ENCODE data around the gene COG8. TPM values are rescaled to one million over a fixed set of nuclear protein-coding genes. Genes with fewer than 3 reads are reported as not detected.
A peak's percentile ranks its signal among the peaks of the same experiment; 100 is the strongest.

The COG8 gene
- total RNA-seq, 1 donor from 2014 or later = 32.4 TPM

DNA sequence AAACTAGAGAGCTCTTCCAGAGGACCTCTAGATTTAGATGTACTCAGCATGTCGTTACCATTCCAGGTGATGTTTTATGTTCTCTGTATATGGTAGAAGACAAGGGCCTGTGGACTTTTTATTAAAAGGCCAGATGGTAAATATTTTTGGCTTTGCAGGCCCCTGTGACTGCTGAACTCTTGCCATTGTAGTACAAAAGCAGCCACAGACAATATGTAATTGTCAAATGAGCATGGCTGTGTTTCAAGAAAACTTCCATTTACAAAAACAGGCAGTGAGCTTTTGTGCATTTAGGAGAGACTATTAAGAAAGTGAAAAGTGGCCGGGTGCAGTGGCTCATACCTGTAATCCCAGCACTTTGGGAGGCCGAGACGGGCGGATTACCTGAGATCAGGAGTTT lies 4.8 kb upstream of the COG8 start:
- H3K79me2 ChIP-seq (ENCODE audit: insufficient read depth, low read length) = peaks cover 40% of the 10 kb centered on the region
- no peak overlapping the region for H3K4me2 ChIP-seq (ENCODE audit: low read length)
- TF ChIP-seq, protein P1, sequence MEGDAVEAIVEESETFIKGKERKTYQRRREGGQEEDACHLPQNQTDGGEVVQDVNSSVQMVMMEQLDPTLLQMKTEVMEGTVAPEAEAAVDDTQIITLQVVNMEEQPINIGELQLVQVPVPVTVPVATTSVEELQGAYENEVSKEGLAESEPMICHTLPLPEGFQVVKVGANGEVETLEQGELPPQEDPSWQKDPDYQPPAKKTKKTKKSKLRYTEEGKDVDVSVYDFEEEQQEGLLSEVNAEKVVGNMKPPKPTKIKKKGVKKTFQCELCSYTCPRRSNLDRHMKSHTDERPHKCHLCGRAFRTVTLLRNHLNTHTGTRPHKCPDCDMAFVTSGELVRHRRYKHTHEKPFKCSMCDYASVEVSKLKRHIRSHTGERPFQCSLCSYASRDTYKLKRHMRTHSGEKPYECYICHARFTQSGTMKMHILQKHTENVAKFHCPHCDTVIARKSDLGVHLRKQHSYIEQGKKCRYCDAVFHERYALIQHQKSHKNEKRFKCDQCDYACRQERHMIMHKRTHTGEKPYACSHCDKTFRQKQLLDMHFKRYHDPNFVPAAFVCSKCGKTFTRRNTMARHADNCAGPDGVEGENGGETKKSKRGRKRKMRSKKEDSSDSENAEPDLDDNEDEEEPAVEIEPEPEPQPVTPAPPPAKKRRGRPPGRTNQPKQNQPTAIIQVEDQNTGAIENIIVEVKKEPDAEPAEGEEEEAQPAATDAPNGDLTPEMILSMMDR (IDR thresholded peaks at IDR 0.05; ENCODE audit: insufficient read depth, low read depth, low read length) = no peak
- no peak for TF ChIP-seq EZH2 (IDR thresholded peaks at IDR 0.05; ENCODE audit: insufficient read depth, low read length)
- H4K20me1 ChIP-seq (ENCODE audit: insufficient read depth, low read length) = no peaks in the 10 kb centered on the region
- H3K36me3 ChIP-seq (ENCODE audit: insufficient read depth, low read length) = peaks cover 29% of the 10 kb centered on the region
- no peaks in the 10 kb centered on the region for H3K9me3 Mint-ChIP-seq (ENCODE audit: unreplicated experiment)
- no peak overlapping the region for H3K9ac ChIP-seq (ENCODE audit: low read length)
- no peak overlapping the region for H3K27ac ChIP-seq (ENCODE audit: low read depth, low read length)
- H3K9me3 ChIP-seq (ENCODE audit: insufficient read depth, low read depth, low read length) = no peaks in the 10 kb centered on the region
- H3K36me3 Mint-ChIP-seq (ENCODE audit: low read depth, unreplicated experiment) = peaks cover 6% of the 10 kb centered on the region
- H2AFZ ChIP-seq (ENCODE audit: low read depth, low read length) = no peak overlapping the region
- no peak overlapping the region for H3K27ac Mint-ChIP-seq (ENCODE audit: unreplicated experiment)
- no peak for FAIRE-seq
- H3K27me3 ChIP-seq (ENCODE audit: insufficient read depth, low read length) = no peaks in the 10 kb centered on the region
- no peaks in the 10 kb centered on the region for H3K27me3 Mint-ChIP-seq (ENCODE audit: low read depth, unreplicated experiment)
- no peak overlapping the region for H3K4me3 ChIP-seq (ENCODE audit: insufficient read depth, low read depth, low read length)
- H3K4me1 ChIP-seq (ENCODE audit: insufficient read depth, low read length) = peaks cover 12% of the 10 kb centered on the region
- H3K4me1 Mint-ChIP-seq (ENCODE audit: low read depth, unreplicated experiment) = peaks cover 10% of the 10 kb centered on the region
- H3K4me3 Mint-ChIP-seq (ENCODE audit: unreplicated experiment) = no peak overlapping the region
- no peak for DNase-seq (ENCODE audit: low read depth)

DNA sequence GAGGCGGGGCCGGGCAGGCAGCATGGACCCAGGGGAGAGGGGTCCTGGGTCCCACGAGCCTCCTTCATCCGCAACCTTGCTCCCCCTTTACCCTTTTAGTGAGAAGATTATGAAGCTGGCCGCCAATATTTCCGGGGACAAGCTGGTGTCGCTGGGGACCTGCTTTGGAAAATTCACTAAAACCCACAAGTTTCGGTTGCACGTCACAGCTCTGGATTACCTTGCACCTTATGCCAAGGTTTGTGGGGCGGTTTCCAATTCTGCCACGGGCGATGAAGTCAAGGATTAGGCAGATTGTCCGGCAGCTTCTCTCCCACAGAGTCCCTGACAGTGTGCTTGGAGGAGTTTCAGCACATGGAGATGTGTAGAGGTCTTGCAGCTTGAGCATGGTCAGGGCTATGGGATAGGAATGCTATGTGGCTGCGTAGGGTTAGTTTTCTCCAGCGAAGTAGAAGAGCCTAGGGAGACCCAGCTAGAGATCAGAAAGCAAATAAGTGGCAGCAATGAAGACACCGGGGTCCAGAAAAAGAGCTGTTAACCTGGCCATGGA lies 806 bp upstream of the COG8 start:
- DNase-seq (ENCODE audit: low read depth) = no peak
- H3K9me3 Mint-ChIP-seq (ENCODE audit: unreplicated experiment) = no peaks in the 10 kb centered on the region
- peak overlapping the region; percentile 99 for H3K4me2 ChIP-seq (ENCODE audit: low read length)
- peak overlapping the region; percentile 99 for H3K27ac Mint-ChIP-seq (ENCODE audit: unreplicated experiment)
- peaks cover 19% of the 10 kb centered on the region for H3K4me1 ChIP-seq (ENCODE audit: insufficient read depth, low read length)
- peaks cover 13% of the 10 kb centered on the region for H3K36me3 Mint-ChIP-seq (ENCODE audit: low read depth, unreplicated experiment)
- H3K9ac ChIP-seq (ENCODE audit: low read length) = peak overlapping the region; percentile 90
- H2AFZ ChIP-seq (ENCODE audit: low read depth, low read length) = peak overlapping the region; percentile 63
- H3K27ac ChIP-seq (ENCODE audit: low read depth, low read length) = peak overlapping the region; percentile 77
- peaks cover 18% of the 10 kb centered on the region for H3K4me1 Mint-ChIP-seq (ENCODE audit: low read depth, unreplicated experiment)
- peak overlapping the region; percentile 100 for H3K4me3 Mint-ChIP-seq (ENCODE audit: unreplicated experiment)
- H3K79me2 ChIP-seq (ENCODE audit: insufficient read depth, low read length) = peaks cover 74% of the 10 kb centered on the region
- TF ChIP-seq, protein P1 (IDR thresholded peaks at IDR 0.05; ENCODE audit: insufficient read depth, low read depth, low read length) = no peak
- TF ChIP-seq EZH2 (IDR thresholded peaks at IDR 0.05; ENCODE audit: insufficient read depth, low read length) = no peak
- no peak for FAIRE-seq
- no peaks in the 10 kb centered on the region for H3K27me3 Mint-ChIP-seq (ENCODE audit: low read depth, unreplicated experiment)
- no peaks in the 10 kb centered on the region for H3K9me3 ChIP-seq (ENCODE audit: insufficient read depth, low read depth, low read length)
- H3K36me3 ChIP-seq (ENCODE audit: insufficient read depth, low read length) = peaks cover 37% of the 10 kb centered on the region
- peaks cover 3% of the 10 kb centered on the region for H4K20me1 ChIP-seq (ENCODE audit: insufficient read depth, low read length)
- no peaks in the 10 kb centered on the region for H3K27me3 ChIP-seq (ENCODE audit: insufficient read depth, low read length)
- peak overlapping the region; percentile 90 for H3K4me3 ChIP-seq (ENCODE audit: insufficient read depth, low read depth, low read length)

DNA sequence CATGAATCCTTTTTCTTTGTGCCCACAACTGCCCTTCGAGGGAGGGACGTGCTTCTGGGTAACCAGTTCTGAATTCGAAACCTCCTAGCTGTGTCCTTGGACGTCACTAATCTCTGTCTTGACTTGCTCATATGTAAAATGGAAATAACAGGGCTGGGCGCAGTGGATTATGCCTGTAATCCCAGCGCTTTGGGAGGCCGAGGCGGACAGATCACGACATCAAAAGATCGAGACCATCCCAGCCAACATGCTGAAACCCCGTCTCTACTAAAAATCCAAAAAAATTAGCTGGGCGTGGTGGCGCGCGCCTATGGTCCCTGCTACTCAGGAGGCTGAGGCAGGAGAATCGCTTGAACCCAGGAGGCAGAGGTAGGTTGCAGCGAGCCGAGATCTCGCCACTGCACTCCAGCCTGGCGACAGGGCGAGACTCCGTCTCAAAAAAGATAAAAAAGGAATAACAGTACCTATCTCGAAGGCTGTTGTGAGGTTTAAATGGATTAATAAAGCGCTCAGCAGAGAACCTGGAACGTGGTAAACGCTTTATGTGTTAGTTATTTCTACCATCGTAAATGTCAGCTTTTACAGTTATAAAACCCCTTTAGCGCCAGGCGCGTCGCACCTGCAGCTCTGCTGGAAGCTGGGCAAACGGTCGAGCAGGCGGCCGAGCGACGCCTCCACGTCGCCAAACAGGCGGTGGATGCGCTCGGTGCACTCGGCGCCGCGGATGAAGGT lies 641 bp downstream of the COG8 start:
- Mint-ChIP-seq H3K27me3 (ENCODE audit: low read depth, unreplicated experiment) (no peaks in the 10 kb centered on the region), H3K4me3 (ENCODE audit: unreplicated experiment) (peak overlapping the region; percentile 100), H3K4me1 (ENCODE audit: low read depth, unreplicated experiment) (peaks cover 18% of the 10 kb centered on the region), H3K9me3 (ENCODE audit: unreplicated experiment) (no peaks in the 10 kb centered on the region), H3K27ac (ENCODE audit: unreplicated experiment) (peak overlapping the region; percentile 90), H3K36me3 (ENCODE audit: low read depth, unreplicated experiment) (peaks cover 16% of the 10 kb centered on the region)
- peak overlapping the region; percentile 90 for H3K9ac ChIP-seq (ENCODE audit: low read length)
- H3K4me1 ChIP-seq (ENCODE audit: insufficient read depth, low read length) = peaks cover 19% of the 10 kb centered on the region
- H3K79me2 ChIP-seq (ENCODE audit: insufficient read depth, low read length) = peaks cover 87% of the 10 kb centered on the region
- H3K36me3 ChIP-seq (ENCODE audit: insufficient read depth, low read length) = peaks cover 46% of the 10 kb centered on the region
- DNase-seq (ENCODE audit: low read depth) (no peak), FAIRE-seq (no peak)
- H3K4me3 ChIP-seq (ENCODE audit: insufficient read depth, low read depth, low read length) = peak overlapping the region; percentile 90
- H3K4me2 ChIP-seq (ENCODE audit: low read length) = peak overlapping the region; percentile 99
- peak overlapping the region; percentile 85 for H2AFZ ChIP-seq (ENCODE audit: low read depth, low read length)
- no peaks in the 10 kb centered on the region for H3K9me3 ChIP-seq (ENCODE audit: insufficient read depth, low read depth, low read length)
- no peaks in the 10 kb centered on the region for H3K27me3 ChIP-seq (ENCODE audit: insufficient read depth, low read length)
- no peak for TF ChIP-seq EZH2 (IDR thresholded peaks at IDR 0.05; ENCODE audit: insufficient read depth, low read length)
- TF ChIP-seq, protein P1 (IDR thresholded peaks at IDR 0.05; ENCODE audit: insufficient read depth, low read depth, low read length) = no peak
- H4K20me1 ChIP-seq (ENCODE audit: insufficient read depth, low read length) = peaks cover 3% of the 10 kb centered on the region
- H3K27ac ChIP-seq (ENCODE audit: low read depth, low read length) = peak overlapping the region; percentile 77

All from astrocyte (in vitro differentiated cells and primary cell).